Measurements from ENCODE around the gene LRRC4C. TPM values are rescaled to one million over a fixed set of nuclear protein-coding genes. Genes with fewer than 3 reads are reported as not detected.

Gene LRRC4C
- total RNA-seq, 1 experiment from 2014 or later: 0.13 TPM

- H3K4me1 ChIP-seq (ENCODE audit: insufficient read depth, low read length): 0 out of 2 replicates have a peak, but pooled peaks cover under 1% of the 10 kb centered on the region
- peaks cover 2 to 4% of the 10 kb centered on the region in 2 experiments; a peak in 2 of 4 replicates for H3K4me1 Mint-ChIP-seq
- no peak overlapping the region for H3K4me2 ChIP-seq (ENCODE audit: insufficient read depth, insufficient read length, low read length)
- no peak overlapping the region for H2BK12ac ChIP-seq (ENCODE audit: insufficient read length, low read depth, low read length)
- no peak overlapping the region for H2AK5ac ChIP-seq (ENCODE audit: insufficient read length, low read length)
- no peak overlapping the region for H3K27ac ChIP-seq (ENCODE audit: insufficient read length, low read depth, low read length)
- no peak overlapping the region for H2BK5ac ChIP-seq (ENCODE audit: insufficient read length, low read length)
- no peak overlapping the region for H3K4me3 Mint-ChIP-seq
- no peak overlapping the region for H3K4ac ChIP-seq (ENCODE audit: low read depth, low read length)
- no peak overlapping the region for H3K18ac ChIP-seq (ENCODE audit: insufficient read length, low read depth, low read length)
- H3K79me2 ChIP-seq (ENCODE audit: insufficient read depth, low read length): no peaks in the 10 kb centered on the region
- WGBS (ENCODE audit: extremely low coverage, insufficient read length, low lambda C conversion rate): no CpG with 5 or more reads among the region's 4 CpGs
- no peak overlapping the region for H2BK20ac ChIP-seq (ENCODE audit: low read depth, low read length, poor library complexity, severe bottlenecking)
- no peaks in the 10 kb centered on the region for H4K20me1 ChIP-seq (ENCODE audit: control insufficient read depth, insufficient read depth, insufficient read length)
- no peaks in the 10 kb centered on the region for H3K79me1 ChIP-seq (ENCODE audit: insufficient read depth, low read depth, low read length, poor library complexity, severe bottlenecking)
- peaks cover 3 to 6% of the 10 kb centered on the region in 2 experiments; a peak in 1 of 5 replicates for H3K9me3 Mint-ChIP-seq
- no peak overlapping the region for H2AFZ ChIP-seq (ENCODE audit: low read length)
- no peak overlapping the region for H3K9ac ChIP-seq (ENCODE audit: extremely low read depth, insufficient read length, low read length)
- H3K14ac ChIP-seq (ENCODE audit: insufficient read depth, low read length): no peak overlapping the region
- no peak overlapping the region for H2BK15ac ChIP-seq (ENCODE audit: low read depth, low read length)
- H3K36me3 Mint-ChIP-seq (ENCODE audit: insufficient read depth in 1 of 3, low read depth in 3 of 3): peaks cover 0 to 3% (median 0%) of the 10 kb centered on the region in 3 experiments; a peak in 1 of 7 replicates
- no peak overlapping the region for H4K8ac ChIP-seq (replicated peaks; ENCODE audit: insufficient read length, low read depth, low read length)
- TF ChIP-seq CTCF (conservative IDR thresholded peaks at IDR 0.05): no peak
- H3K27ac Mint-ChIP-seq: no peak overlapping the region
- no peak overlapping the region for H3T11ph ChIP-seq (ENCODE audit: low read length)
- H4K91ac ChIP-seq (ENCODE audit: insufficient read length, low read depth, low read length): no peak overlapping the region
- DNase-seq: no peak
- H3K56ac ChIP-seq (ENCODE audit: insufficient read length, low read depth, low read length): no peak overlapping the region
- no peak overlapping the region for H2BK120ac ChIP-seq (ENCODE audit: low read depth, low read length, poor library complexity, severe bottlenecking)
- H3K23me2 ChIP-seq (ENCODE audit: insufficient read length, low read depth, low read length, poor library complexity, severe bottlenecking): no peaks in the 10 kb centered on the region
- no peak overlapping the region for H3K23ac ChIP-seq (ENCODE audit: insufficient read length, low read depth, low read length)
- H3K27me3 Mint-ChIP-seq (ENCODE audit: low read depth): no peaks in the 10 kb centered on the region
- H3K27me3 ChIP-seq (ENCODE audit: insufficient read depth, low read length): no peaks in the 10 kb centered on the region
- H4K5ac ChIP-seq (ENCODE audit: insufficient read length, low read depth, low read length): no peak overlapping the region
- H3K9me3 ChIP-seq (ENCODE audit: control insufficient read depth, low read depth, low read length): no peaks in the 10 kb centered on the region
Measured at GRCh38 chr11:40162901-40163883, 1296.3 kb downstream of the LRRC4C start.

Measured in H9 (cell line).